Measurements from ENCODE around the gene EFS. TPM values are rescaled to one million over a fixed set of nuclear protein-coding genes. Genes with fewer than 3 reads are reported as not detected.

EFS gene
- total RNA-seq, 2 donors from 2014 or later, result 69.9 to 96.4 TPM

DNA sequence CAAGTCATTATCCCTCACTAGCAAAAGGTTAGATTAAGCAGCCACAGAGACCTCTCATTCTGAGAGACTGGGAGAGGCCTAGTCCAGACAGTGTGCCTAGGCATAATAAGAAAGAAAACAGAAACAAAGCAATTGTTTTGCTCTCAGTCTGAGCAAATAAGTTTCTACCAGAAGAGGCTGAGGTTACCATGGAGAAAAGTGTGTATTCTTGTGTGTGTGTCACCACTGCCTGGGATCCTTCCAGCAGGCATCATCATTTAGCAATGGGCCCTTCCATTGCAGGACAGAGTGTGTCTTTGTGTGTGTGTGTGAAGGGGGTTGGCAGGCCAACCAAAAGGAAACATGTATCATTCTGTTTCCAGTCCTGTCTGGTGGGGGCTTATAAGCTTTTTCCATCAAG lies 3.7 kb downstream of the EFS start:
- Mint-ChIP-seq H3K27me3 (ENCODE audit: insufficient read depth) (no peaks in the 10 kb centered on the region), H3K36me3 (ENCODE audit: low read depth) (peaks cover 41% of the 10 kb centered on the region), H3K27ac (no peak overlapping the region), H3K9me3 (no peaks in the 10 kb centered on the region), H3K4me3 (no peak overlapping the region), H3K4me1 (peaks cover 29% of the 10 kb centered on the region)
- H3K4me1 ChIP-seq (ENCODE audit: control insufficient read depth, insufficient read depth, low read length), result peaks cover 5% of the 10 kb centered on the region
- no peak overlapping the region for H3K9ac ChIP-seq (ENCODE audit: extremely low read depth, low read length, poor library complexity, severe bottlenecking)
- peaks cover 56% of the 10 kb centered on the region for H3K36me3 ChIP-seq (ENCODE audit: control insufficient read depth, insufficient read depth, low read length)
- no peak overlapping the region for H3K27ac ChIP-seq (ENCODE audit: low read depth, low read length)
- TF ChIP-seq, protein P1, sequence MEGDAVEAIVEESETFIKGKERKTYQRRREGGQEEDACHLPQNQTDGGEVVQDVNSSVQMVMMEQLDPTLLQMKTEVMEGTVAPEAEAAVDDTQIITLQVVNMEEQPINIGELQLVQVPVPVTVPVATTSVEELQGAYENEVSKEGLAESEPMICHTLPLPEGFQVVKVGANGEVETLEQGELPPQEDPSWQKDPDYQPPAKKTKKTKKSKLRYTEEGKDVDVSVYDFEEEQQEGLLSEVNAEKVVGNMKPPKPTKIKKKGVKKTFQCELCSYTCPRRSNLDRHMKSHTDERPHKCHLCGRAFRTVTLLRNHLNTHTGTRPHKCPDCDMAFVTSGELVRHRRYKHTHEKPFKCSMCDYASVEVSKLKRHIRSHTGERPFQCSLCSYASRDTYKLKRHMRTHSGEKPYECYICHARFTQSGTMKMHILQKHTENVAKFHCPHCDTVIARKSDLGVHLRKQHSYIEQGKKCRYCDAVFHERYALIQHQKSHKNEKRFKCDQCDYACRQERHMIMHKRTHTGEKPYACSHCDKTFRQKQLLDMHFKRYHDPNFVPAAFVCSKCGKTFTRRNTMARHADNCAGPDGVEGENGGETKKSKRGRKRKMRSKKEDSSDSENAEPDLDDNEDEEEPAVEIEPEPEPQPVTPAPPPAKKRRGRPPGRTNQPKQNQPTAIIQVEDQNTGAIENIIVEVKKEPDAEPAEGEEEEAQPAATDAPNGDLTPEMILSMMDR (conservative IDR thresholded peaks at IDR 0.05), result no peak
- DNase-seq, result peak; percentile 8
- H3K27me3 ChIP-seq (ENCODE audit: control insufficient read depth, insufficient read depth, low read length, poor library complexity, severe bottlenecking), result no peaks in the 10 kb centered on the region
- H3K9me3 ChIP-seq (ENCODE audit: control insufficient read depth, low read length), result no peaks in the 10 kb centered on the region
- peak overlapping the region; percentile 36 for H3K4me3 ChIP-seq (ENCODE audit: low read length)

DNA sequence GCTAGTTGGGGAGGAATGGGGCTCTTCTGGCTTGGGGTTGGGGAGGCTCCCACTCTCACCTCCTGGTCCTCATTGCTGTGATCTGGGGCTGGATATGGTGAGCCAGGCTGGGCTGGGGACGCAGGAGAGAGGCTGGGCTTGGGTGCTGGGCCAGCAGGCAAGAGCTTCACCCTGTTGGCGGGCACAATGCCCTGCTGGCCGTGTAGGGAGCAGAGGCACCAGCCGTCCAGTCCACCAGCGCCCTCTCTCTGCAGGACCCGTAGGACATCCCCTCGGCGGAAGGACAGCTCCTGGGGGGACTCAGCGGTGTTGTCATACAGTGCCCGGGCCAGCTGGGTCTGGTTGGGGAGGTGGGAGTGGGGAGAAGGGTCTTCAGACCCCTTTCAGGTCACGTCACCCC lies 4.5 kb downstream of the EFS start:
- Histone ChIP-seq H3K27me3 (ENCODE audit: control insufficient read depth, insufficient read depth, low read length, poor library complexity, severe bottlenecking) (no peaks in the 10 kb centered on the region), H3K9ac (ENCODE audit: extremely low read depth, low read length, poor library complexity, severe bottlenecking) (no peak overlapping the region), H3K4me3 (ENCODE audit: low read length) (no peak overlapping the region), H3K36me3 (ENCODE audit: control insufficient read depth, insufficient read depth, low read length) (peaks cover 57% of the 10 kb centered on the region), H3K27ac (ENCODE audit: low read depth, low read length) (no peak overlapping the region), H3K4me1 (ENCODE audit: control insufficient read depth, insufficient read depth, low read length) (peaks cover 5% of the 10 kb centered on the region), H3K9me3 (ENCODE audit: control insufficient read depth, low read length) (no peaks in the 10 kb centered on the region)
- WGBS, 2 experiments (ENCODE audit: insufficient coverage in 1 of 2, insufficient read length in 1 of 2), result 85 to 86% methylated on average over 4 to 11 of the region's 11 CpGs
- no peak overlapping the region for H3K4me3 Mint-ChIP-seq
- DNase-seq, result peak; percentile 78
- no peaks in the 10 kb centered on the region for H3K9me3 Mint-ChIP-seq
- H3K4me1 Mint-ChIP-seq, result peaks cover 29% of the 10 kb centered on the region
- no peak overlapping the region for H3K27ac Mint-ChIP-seq
- H3K27me3 Mint-ChIP-seq (ENCODE audit: insufficient read depth), result no peaks in the 10 kb centered on the region
- TF ChIP-seq, protein P1 (conservative IDR thresholded peaks at IDR 0.05), result peak; percentile 65
- H3K36me3 Mint-ChIP-seq (ENCODE audit: low read depth), result peaks cover 44% of the 10 kb centered on the region

DNA sequence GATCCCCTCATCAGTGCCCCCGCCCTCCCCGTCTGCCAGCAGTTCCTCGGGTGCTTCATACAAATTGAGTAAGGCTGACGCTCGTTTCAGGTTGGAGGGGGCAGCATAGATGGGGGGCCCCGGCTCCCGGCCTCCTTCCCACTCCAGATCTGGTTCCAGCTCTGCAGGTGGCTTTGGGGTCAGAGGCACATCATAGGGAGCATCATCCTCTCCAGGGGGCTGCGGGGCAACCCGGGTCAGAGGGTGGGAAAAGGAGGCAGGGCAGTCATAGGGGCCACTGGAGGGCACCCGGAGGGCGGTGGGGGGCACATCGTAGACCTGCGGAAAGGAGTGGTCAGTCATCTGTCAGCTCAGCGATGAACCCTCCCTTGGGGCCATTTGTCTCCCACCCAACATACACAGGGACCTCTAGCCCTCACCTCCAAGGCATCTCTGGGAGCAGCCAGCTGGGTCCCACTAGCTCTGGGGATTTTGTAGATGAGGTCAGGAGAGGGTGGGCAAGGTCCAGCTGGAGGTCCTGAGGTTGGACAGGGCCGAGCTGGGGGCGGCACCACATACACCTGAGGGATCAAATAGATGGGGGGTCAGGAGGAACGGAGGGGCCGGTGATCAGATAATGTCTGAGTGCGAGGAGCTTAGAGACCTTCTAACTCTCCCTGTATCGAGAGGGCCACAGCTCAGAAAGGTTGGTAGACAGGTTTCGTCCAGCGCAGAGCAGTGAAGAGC lies 5.1 kb downstream of the EFS start:
- Histone ChIP-seq H3K4me1 (ENCODE audit: control insufficient read depth, insufficient read depth, low read length) (peaks cover 5% of the 10 kb centered on the region), H3K4me3 (ENCODE audit: low read length) (no peak overlapping the region), H3K9me3 (ENCODE audit: control insufficient read depth, low read length) (no peaks in the 10 kb centered on the region), H3K36me3 (ENCODE audit: control insufficient read depth, insufficient read depth, low read length) (peaks cover 57% of the 10 kb centered on the region), H3K27me3 (ENCODE audit: control insufficient read depth, insufficient read depth, low read length, poor library complexity, severe bottlenecking) (no peaks in the 10 kb centered on the region), H3K9ac (ENCODE audit: extremely low read depth, low read length, poor library complexity, severe bottlenecking) (no peak overlapping the region), H3K27ac (ENCODE audit: low read depth, low read length) (no peak overlapping the region)
- H3K4me3 Mint-ChIP-seq, result no peak overlapping the region
- H3K4me1 Mint-ChIP-seq, result peaks cover 29% of the 10 kb centered on the region
- no peaks in the 10 kb centered on the region for H3K9me3 Mint-ChIP-seq
- H3K36me3 Mint-ChIP-seq (ENCODE audit: low read depth), result peaks cover 44% of the 10 kb centered on the region
- 95% methylated on average over 10 to 22 of the region's 22 CpGs for WGBS, 2 experiments (ENCODE audit: insufficient coverage in 1 of 2, insufficient read length in 1 of 2)
- TF ChIP-seq, protein P1 (conservative IDR thresholded peaks at IDR 0.05), result no peak
- DNase-seq, result no peak
- no peak overlapping the region for H3K27ac Mint-ChIP-seq
- peaks cover 3% of the 10 kb centered on the region for H3K27me3 Mint-ChIP-seq (ENCODE audit: insufficient read depth)
